Bronchial epithelial cell (primary cell): Measurements from ENCODE around the gene PCBD1. TPM values are rescaled to one million over a fixed set of nuclear protein-coding genes. Genes with fewer than 3 reads are reported as not detected.
A peak's percentile ranks its signal among the peaks of the same experiment; 100 is the strongest.
"Not testable (repeated sequence)": the region's sequence is repeated elsewhere in the genome, so short reads cannot be mapped to it uniquely, and the experiment has no call there.

Experiments used
- DNase-seq: peaks from one replicate; pipeline ENCODE4 v3.0.0-alpha.2; 2010; ENCODE audit warnings: low read depth
- FAIRE-seq: peaks from 2 replicates; lab custom pipeline; 2011; peaks lifted over from hg19 to GRCh38; lab: Jason Lieb, UNC
- H3K27me3 ChIP-seq: 2 replicates; pipeline ENCODE4 v1.5.1; 2011; ENCODE audit warnings: low read length; ENCODE audit not compliant: control insufficient read depth, insufficient read depth
- H3K36me3 ChIP-seq: 2 replicates; pipeline ENCODE4 v1.5.1; 2011; ENCODE audit warnings: low read length; ENCODE audit not compliant: control insufficient read depth, insufficient read depth
- H3K4me3 ChIP-seq: 2 replicates; pipeline ENCODE4 v1.5.1; 2011; ENCODE audit warnings: mild to moderate bottlenecking, low read depth, low read length, control low read depth
- total RNA-seq: library from RNA; depleted of rRNA; stranded (reverse); fragments of >200 nt; gene quantifications from 2 replicates; pipeline ENCODE4 v1.2.1, GENCODE V29; 2014
- TF ChIP-seq, protein P1 (sequence below): IDR thresholded peaks from 2 replicates; pipeline ENCODE4 v1.5.1; 2011; ENCODE audit warnings: mild to moderate bottlenecking, moderate library complexity, low read length, control low read depth, inconsistent platforms; ENCODE audit not compliant: insufficient read depth, severe bottlenecking

PCBD1 gene
- total RNA-seq, 1 donor from 2014 or later = 16.1 TPM

DNA sequence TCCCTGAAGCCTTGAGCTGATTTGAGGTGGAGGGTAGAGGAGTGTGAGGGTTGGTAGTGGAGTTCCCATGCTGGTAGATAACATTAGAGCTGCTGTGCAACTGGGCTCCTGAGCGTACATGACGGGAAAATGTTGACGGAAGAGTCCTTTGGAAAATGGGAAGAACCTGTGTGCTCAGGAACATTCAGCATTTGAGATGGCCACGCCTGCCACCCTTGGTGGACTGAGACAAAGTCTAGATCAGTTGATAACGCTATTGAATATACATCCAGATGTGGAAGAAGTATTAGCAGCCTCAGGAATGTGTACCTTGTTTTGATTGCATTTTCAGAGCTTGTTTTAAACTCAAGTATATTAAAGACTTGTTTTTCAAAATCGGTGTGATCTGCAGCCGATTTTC, 16.1 kb downstream of the PCBD1 start:
- FAIRE-seq (no peak), DNase-seq (no peak)
- peaks cover 18% of the 10 kb centered on the region for H3K36me3 ChIP-seq
- TF ChIP-seq, protein P1, sequence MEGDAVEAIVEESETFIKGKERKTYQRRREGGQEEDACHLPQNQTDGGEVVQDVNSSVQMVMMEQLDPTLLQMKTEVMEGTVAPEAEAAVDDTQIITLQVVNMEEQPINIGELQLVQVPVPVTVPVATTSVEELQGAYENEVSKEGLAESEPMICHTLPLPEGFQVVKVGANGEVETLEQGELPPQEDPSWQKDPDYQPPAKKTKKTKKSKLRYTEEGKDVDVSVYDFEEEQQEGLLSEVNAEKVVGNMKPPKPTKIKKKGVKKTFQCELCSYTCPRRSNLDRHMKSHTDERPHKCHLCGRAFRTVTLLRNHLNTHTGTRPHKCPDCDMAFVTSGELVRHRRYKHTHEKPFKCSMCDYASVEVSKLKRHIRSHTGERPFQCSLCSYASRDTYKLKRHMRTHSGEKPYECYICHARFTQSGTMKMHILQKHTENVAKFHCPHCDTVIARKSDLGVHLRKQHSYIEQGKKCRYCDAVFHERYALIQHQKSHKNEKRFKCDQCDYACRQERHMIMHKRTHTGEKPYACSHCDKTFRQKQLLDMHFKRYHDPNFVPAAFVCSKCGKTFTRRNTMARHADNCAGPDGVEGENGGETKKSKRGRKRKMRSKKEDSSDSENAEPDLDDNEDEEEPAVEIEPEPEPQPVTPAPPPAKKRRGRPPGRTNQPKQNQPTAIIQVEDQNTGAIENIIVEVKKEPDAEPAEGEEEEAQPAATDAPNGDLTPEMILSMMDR = no peak
- no peak overlapping the region for H3K4me3 ChIP-seq
- no peaks in the 10 kb centered on the region for H3K27me3 ChIP-seq

DNA sequence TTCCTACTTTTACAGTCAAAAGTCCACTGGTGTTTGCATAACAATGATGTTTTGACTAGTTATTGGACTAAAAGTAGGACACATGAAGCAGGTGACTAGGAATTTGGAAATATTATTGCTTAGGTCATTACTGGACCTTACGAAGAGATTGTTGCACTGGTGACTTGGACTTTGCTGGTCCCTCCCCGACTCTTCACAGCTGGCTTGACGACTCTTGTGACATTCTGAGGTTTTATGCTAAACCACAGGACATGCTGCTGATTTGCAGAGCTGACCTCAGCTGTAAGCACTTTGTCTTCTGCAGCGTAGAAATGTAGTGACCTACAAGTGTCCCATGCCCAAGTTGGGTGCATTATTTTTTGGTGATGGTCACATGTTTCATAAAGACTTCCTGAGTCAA, 21.9 kb downstream of the PCBD1 start:
- H3K36me3 ChIP-seq = peaks cover 11% of the 10 kb centered on the region
- H3K27me3 ChIP-seq = no peaks in the 10 kb centered on the region
- TF ChIP-seq, protein P1 = no peak
- DNase-seq (peak; percentile 12), FAIRE-seq (no peak)
- H3K4me3 ChIP-seq = no peak overlapping the region

DNA sequence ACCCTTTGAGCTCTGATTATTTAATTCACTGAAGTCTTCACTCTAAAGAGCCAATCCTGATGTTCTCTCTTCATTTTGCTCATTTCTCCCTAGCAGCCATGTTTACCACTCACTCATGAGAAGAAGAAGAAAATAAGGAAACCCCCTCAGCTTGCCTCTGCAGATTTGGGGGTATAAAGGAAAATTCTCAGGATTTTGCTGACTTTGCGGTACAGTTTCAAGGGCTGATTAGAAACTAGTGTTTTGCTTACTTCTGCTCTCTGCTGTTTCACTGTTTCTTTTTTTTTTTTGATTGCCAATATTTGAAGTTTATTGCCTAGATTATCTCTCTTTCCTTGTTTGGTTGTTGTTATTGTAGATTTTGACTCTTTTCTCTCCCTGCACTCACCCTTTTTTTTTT, 23.4 kb downstream of the PCBD1 start:
- no peak for DNase-seq
- no peak for FAIRE-seq
- peaks cover 7% of the 10 kb centered on the region for H3K36me3 ChIP-seq
- no peaks in the 10 kb centered on the region for H3K27me3 ChIP-seq
- TF ChIP-seq, protein P1 = no peak
- H3K4me3 ChIP-seq = no peak overlapping the region

DNA sequence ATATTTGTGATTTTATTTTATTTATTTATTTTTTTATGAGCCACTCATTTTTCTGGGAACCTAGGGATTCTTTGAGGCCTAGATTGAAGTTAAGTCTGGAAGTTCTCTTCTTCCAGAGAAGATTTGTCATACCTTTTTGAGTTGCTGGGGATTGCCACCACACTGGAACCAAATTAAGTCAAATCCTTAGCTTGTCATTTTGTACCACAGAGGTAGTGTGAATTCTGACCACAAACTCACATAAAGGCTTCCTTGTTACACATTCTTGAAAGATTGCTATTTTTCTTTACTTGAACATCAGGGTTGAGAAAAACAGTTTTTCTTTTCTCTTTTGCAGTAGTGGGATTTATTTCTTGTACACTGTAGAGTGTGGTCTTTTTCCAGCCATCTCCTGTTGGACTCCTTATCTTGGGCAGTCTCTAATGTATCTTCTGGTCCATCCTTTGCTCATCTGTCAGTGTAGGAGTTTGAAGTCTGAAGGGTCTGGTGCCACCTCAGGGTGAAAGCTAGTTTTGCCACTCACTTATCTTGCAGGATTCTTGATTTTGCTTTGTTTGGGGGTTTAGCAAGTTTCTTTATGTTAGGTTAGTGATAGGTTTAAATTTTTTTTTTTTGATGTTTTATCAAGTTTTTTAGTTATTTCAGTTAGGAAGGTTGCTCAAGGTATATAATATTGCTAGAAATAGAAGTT, 24.8 kb downstream of the PCBD1 start:
- H3K4me3 ChIP-seq = no peak overlapping the region
- no peaks in the 10 kb centered on the region for H3K27me3 ChIP-seq
- TF ChIP-seq, protein P1 = no peak
- FAIRE-seq (no peak), DNase-seq (no peak)
- H3K36me3 ChIP-seq = peaks cover 7% of the 10 kb centered on the region

DNA sequence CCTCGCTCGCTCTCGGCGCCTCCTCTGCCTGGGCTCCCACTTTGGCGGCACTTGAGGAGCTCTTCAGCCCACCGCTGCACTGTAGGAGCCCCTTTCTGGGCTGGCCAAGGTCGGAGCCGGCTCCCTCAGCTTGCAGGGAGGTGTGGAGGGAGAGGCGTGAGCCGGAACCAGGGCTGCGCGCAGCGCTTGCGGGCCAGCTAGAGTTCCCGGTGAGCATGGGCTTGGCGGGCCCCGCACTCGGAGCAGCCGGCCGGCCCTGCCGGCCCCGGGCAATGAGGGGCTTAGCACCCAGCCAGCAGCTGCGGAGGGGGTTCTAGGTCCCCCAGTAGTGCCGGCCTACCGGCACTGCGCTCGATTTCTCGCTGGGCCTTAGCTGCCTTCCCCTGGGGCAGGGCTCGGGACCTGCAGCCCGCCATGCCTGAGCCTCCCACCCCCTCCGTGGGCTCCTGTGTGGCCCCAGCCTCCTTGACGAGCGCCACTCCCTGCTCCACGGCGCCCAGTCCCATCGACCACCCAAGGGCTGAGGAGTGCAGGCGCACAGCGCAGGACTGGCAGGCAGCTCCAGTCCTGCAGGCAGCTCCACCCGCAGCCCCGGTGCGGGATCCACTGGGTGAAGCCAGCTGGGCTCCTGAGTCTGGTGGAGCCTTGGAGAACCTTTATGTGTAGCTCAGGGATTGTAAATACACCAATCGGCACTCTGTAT, 26.7 kb downstream of the PCBD1 start:
- peaks cover 12% of the 10 kb centered on the region for H3K36me3 ChIP-seq
- FAIRE-seq, H3K27me3 ChIP-seq, H3K4me3 ChIP-seq, DNase-seq: not testable (repeated sequence)

DNA sequence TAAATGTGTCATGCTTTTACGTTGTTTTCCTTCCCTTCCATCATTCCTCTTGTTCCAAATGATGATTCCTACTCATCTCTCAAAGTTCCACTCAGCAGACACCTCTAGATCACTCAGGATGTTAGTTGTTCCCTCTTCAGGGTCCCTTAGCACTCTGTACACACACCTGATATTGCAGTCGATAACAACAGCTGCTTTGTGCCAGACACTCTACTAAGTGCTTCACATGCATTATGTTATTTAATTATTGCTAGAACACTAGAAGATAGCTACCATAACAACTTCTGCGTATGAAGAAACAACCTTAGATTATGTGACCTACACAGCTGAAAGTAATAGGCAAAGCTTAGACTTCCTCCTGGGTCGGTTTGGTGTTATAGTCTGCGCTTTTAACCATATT, 29.6 kb downstream of the PCBD1 start:
- Histone ChIP-seq H3K36me3 (peaks cover 16% of the 10 kb centered on the region), H3K4me3 (no peak overlapping the region), H3K27me3 (no peaks in the 10 kb centered on the region)
- DNase-seq (no peak), FAIRE-seq (no peak)
- TF ChIP-seq, protein P1 = no peak
